Activated T-helper 1 cell treated with anti-CD3 and anti-CD28 coated beads, Interleukin-2, amount 50 U/mL, for 16 hours (primary cell): ENCODE results near the gene RAI14.
"Not testable (repeated sequence)": the region's sequence is repeated elsewhere in the genome, so short reads cannot be mapped to it uniquely, and the experiment has no call there.

Experiments
- DNase-seq, 2 donors: peaks; one replicate each; pipeline ENCODE4 v3.0.0-alpha.2; 2020; ENCODE audit warnings: low read depth in 1 of 2, low spot score in 1 of 2

RAI14 gene

DNA sequence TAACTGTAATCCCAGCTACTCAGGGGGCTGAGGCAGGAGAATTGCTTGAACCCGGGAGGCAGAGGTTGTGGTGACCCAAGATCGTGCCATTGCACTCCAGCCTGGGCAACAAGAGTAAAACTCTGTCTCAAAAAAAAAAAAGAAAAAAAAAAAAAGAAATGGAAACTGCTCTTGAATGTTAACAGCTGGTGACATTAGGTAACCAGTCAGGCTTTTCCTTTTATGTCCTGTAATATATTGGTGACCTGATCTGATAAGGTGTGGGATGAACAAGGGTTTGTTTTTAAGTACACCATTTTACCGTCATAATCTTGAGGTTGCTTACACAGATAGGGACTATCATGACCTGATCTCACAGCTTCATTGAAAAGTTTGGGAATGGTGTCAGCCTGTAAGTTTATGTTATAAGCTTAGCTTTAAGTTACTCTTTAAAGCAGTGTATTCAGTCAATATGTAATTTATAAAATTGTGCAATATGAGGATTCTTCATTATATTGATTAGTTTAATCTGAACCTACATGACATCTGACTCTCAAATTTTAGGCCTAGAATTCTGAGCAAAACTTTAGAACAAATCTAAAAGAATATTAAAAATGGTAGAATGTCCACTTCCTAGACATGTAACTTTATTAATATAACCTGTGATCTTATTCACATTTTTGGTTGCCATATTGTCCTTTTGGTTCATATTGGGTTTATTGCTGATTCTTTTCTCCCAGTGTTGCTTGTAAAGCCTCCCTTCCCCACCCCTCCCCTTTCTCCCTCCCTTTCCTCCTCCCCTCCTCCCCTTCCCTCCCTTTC lies 41.4 kb downstream of the RAI14 start:
- no peak for DNase-seq

DNA sequence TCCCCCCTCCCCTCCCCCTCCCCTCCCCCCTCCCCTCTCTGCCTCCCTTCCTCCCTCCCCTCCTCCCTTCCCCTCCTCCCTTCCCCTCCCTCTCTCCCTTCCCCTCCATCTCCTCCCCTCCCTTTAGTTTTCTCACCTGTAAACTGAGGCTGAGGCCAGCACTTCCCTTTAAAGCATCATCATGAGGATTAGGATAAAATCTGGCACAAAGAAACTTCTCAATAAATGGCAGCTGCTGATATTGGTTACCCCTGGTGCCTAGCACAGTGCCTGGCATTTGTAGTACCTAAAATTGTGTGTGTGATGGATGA lies 41.9 kb downstream of the RAI14 start:
- DNase-seq, result no peak

DNA sequence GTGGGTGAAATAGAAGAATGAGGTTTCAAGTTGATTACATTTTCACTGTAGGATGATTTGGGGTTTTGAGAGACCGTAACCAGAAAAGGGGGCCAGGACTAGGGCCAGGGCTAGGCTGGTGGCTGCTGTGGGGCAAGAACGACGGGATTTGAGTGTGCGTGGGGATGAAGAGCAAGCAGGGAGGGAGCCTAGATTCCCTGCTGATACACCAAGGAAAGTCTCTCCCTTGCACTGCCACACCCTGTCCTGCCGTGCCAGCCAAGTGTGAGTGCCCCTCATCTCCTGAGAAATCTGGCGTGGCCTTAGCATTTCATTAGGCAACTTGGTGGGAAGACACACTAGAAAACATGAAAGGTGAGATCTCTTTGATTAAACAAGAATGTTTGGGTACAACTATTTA lies 42.6 kb downstream of the RAI14 start:
- no peak for DNase-seq

DNA sequence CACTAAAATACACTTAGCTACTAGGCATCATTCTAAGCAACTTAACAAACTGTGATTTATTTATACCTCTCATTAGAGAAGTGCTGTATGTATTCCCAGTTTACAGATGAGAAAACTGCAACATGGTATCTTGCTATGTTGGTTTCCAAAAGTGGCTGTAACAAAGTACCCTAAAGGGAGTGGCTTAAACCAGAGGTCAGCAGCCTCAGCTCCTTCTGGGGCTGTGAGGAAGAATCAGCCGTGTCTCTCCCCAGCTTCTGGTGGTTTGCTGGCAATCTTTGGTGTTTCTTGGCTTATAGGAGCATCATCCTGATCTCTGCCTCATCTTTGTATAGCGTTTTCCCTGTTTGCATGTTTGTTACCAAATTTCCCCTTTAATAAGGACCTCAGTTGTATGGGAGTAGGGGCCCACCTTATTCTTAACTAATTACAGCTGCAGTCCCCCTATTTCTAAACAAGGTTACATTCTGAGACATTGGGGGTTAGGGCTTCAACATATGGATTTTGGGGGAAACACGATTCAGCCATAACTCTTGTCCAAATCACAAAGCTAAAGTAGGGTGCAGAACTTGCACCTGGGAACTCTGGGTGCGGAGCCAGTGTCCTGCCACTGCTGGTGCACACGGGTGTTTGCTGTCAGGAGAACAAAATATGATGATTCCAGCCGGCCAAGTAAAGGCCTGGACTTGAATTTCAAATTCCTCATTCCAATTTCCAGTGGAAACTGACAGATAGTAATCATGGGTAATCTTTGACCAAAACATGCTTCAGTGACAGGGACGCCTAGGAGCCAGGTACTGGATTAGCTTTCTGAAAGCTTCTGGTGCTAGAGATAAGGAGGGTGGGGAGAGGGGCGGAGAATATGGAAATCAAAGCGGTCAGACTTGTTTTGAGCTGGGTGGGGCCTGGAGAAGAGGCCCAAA lies 43.3 kb downstream of the RAI14 start:
- DNase-seq, result no peak

DNA sequence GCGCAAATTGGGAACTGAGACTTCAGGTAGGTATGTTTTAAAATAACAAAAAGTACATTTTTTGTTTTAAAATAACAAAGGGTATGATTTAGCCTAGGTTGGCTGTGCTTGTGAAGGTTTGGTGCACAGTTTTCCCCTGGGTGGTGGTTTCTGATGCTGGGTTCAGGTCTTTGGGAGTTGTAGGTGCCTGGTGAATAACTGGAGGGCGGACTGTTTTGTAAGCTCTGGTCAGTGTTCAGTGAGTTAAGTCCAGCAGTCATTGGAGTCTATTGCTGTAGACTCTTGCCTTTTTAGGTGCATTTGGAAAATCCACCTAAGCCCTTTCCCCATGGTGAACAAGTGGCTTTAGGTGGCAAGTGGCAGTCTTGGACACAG lies 43.9 kb downstream of the RAI14 start:
- DNase-seq, result no peak

DNA sequence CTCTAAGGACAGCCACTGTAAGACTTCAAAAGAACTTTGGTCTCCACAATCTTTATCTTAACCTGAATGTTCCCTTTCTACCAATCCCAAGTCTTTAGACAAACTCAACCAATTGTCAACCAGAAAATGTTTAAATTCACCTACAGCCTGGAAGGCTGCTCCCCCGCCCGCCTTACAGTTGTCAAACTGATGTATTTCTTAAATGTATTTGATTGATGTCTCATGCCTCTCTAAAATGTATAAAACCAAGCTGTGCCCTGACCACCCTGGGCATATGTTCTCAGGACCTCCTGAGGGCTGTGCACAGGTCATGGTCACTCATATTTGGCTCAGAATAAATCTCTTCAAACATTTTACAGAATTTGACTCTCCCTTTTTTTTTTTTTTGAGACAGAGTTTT lies 45.3 kb downstream of the RAI14 start:
- not testable (repeated sequence) for DNase-seq

DNA sequence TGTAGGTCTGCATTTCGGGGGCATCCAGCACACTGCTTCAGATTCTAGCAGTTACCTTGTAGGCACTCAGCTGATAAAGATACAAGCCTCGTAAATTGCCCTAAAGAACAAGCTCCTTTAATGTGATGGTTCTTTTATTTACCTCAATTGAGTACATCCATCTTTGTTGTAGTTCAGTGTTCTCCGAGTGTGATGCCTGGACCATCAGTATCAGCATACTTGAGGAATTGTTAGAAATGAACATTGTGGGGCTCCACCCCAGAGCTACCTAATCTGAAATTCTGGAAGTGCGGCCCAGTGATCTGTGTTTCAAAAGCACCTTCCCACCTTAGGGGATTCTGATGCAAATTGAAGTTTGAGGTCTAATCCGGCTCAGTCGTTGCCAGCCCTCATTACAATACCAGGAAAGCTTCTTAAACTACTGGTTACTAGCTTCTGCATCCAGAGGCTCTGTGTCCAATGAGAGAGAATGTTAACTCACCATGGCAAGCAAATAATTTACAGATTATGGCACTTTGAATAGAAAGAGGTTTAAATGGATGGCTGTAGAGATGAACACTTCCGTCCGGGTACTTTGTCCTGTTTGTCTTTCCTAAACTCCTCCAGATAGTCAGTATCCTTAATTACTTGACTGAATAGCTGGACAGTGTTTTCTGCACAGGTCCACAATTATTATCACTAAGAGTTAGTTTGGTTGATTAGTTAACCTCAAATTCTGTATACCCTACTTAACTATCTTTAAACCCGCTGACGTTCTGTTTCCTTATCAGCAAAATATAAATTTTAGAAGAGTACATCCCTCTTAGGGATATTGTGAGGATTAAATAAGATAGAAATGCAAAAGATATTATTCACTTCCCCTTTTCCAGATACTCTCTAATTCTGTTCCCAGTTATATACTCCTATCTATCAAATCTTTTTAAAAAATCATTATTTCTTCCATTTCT lies 47.9 kb downstream of the RAI14 start:
- DNase-seq, result no peak

DNA sequence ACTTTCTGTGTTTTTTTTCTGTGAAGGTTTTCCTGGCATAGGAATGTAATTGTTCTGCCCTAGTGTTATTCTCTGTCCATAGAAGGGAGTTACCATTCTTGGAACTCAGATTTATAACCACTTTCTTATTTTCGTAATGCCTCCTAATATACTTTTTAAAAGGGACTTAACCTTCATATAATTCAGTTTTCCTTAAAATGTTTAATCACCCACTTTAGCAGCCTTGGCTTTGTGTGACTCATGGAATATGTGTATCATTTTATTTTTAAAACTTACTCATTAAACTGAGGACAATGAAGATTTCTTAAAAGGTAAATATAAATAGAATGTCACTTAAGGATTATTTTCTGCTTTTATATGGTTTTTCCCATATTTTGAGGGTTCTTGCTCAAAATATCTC lies 50.0 kb downstream of the RAI14 start:
- DNase-seq, result no peak

DNA sequence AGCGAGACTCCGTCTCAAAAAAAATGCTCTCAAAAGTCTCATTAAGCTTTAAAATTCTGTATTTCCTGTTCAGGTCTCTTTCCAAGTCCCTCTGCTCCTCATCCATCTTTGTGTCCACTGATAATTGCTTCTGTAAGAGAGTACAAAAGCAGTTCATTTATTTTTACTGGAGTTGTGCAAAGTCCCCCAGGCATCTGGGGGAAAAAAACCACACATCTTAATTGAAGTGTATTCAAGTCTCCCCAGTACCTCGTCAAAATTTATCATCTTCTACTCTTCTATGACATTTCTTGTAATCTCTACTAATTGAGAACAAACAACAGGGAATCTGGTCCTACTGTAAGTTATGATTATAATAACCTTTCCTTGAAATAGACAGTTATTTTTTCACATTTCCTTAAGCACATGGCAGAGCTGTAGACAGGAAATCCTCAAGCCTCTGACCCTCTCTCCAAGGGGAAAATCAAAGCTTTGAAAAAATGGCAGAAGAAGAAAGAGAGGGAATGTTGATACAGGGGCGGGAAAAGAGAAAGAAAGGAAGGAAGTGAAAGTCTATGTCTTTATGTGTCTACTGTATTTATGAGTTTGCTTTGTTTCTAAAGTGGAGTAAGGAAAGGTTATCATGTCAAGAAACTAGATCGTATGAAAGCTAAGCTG lies 51.5 kb downstream of the RAI14 start:
- DNase-seq, result no peak

DNA sequence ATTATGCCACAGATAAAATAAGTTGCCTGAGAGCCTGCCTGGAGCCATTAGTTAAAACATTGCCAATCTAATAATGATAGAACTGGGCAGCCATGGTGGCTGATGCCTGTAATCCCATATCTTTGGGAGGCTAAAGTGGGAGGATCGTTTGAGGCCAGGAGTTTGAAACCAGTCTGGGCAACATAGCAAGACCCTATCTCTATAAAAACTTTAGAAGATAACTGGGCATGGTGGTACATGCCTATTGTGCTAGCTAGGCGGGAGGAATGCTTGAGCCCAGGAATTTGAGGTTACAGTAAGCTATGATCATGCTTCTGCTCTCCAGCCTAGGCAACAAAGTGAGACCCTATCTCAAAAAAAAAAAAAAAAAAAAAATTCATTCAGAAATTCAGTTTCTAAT lies 52.6 kb downstream of the RAI14 start:
- no peak for DNase-seq

DNA sequence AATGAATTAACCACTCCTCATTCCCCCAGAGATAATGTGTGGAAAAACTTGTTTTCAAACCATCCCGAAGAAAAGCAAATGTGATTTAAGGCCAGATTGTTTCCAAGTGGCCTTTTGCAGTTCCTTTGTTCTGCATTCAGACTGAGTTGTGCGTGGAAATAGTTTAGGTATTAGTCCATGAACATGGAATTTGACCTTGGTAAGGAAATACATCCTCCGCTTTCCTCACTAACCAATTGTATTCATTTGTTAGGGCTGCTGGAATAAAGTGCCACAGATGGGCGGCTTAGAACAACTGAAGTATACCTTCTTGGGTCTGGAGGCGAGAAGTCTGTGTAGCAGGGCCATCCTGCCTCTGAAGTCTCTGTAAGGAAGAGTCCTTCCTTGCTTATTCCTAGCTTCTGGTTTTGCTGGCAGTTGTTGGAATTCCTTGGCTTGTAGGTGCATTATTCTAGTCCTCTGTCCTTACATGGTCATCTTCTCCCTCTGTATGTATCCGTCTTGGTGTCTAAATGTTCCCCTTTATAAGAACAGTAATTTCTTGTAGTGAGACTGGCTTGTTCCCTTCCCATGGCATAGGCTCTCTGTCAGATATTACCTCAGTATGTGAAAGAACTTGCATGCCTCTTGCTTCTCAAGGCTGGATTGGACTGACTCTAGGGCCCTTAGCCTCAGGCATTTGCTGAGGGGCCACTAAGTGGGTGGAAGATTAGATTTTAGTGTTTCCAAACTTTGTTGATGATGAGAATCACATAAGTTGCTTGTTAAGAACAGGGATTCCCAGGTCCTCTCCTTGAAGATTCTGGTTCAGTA lies 53.9 kb downstream of the RAI14 start:
- DNase-seq, result no peak

DNA sequence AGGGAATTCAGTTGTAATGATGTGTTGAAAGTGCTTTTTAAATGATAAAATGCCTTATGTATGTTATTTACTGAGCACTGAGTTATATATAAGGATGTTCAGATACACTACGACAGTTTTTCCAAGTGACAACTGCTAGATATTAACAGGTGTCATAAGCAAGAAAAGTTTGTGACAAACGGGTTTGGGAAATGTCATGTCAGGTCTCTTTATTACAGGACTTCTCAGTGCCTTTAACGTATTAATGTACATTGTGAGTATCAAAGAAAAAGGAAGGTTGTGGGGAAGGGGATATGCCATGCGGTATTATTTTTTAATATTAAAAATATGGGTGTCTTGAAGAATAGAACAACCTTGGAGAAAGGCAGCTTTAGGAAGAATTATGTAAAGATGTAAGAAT lies 56.4 kb downstream of the RAI14 start:
- DNase-seq, result no peak

DNA sequence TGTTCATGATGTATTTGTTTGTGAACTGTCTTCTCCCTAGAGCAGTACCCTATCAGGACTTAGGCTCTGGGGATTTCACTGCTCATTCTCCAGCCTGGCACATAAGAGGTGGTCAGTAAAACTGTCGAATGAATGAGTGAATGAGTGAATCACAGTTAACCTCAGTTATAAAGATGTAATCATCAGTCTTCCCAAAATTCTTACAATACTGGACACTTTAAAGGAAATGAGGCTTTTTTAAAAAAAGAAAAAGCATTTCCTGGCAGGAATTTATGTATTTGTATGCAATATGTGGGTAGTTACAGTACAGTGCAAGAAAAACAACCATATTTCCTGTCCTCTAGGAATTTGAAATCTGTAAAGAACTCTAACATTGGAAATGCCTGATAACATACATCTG lies 59.6 kb downstream of the RAI14 start:
- no peak for DNase-seq

DNA sequence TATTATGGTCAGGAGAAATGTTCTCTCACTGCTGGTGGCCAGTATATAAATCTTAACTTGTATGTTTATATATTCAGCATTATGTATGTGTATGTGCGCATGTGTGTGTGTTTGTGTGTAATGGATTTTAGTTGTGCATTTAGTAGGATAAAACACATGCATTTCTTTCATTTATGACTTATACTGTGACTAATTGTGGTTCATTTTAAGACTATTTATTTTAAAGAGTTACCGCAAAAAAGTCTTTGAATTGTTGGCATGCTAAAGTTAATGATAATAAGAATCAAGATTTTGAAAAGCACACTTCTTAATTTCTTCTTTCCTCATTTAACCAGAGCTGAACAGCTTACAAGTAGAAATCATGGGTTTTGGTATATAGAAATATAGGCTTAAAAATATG lies 60.9 kb downstream of the RAI14 start:
- no peak for DNase-seq

DNA sequence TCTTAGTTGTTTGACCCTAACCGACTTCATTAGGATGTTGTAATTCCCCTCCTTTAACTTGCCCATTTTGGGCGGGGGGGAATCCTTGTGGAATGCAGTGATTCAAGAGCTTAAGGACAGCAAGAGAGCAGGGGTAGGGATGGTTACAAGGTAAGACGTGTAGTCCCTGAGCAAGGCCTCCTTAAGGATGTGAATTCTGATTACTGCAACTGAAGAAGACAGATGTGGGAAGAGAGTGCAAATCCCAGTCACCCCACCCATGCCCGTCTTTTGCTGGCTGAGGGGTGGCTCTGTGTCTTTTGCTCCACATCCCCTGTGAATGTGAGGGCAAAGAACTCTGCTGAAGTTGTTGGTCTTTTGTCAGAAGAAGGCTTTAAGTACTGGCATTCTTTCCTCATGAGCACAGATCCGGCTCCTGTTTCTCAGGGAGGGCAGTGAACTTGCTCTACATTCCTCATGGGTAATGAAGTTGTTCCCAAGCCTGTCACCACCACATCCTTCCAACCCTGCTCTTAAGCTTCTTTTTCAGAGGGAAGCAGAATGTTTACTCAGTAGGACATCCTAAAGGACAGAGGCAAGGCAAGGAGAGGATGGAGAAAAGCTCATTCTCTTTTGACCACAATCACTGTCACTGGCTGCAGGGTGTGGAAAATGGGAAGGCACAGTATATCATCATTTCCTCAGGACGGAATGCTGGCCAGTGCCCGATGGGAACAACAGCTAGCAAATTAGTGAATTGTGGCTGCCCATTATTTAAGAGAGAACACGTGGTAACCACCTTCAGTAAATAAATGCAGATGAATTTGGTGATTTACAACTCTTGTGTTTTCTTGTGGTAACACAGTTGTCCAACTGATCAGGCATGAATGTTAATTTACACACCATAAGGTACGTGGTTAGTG lies 61.5 kb downstream of the RAI14 start:
- no peak for DNase-seq

DNA sequence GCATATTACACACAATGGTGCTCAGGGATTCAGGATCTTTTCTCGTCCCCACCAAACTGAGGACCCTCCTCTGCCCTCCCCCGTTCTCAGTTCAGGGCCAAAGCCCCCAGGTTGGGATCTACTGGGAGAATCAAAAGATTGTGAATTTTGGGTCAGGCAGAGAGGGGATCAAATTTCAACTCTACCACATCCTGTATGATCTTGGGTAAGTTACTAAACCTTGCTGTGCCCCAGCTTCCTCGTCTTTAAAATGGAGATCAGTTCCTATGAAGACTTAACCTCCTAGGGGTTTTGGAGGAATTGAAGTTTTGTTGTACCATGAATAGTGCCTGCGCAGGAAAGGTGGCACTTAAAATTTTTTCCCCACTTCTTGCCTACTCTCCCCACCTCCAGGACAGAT lies 62.4 kb downstream of the RAI14 start:
- no peak for DNase-seq

DNA sequence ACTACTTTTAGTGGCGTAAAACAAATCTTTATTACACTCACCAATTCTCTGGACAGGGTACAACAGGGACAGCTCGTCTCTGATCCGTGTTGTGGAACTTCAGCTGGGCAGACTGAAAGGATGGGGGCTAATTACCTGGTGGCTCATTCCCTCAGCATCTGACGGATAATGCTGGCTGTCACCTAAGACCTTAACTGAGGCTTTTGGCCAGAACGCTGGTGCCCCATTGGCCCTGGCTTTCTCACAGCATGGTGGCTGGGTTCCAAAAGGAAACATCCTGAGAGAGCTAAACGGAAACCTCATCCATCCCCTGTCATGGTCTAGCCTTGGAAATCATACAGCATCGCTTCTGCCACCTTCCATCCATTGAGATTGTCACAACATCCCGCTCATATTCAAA lies 62.9 kb downstream of the RAI14 start:
- DNase-seq, result no peak

DNA sequence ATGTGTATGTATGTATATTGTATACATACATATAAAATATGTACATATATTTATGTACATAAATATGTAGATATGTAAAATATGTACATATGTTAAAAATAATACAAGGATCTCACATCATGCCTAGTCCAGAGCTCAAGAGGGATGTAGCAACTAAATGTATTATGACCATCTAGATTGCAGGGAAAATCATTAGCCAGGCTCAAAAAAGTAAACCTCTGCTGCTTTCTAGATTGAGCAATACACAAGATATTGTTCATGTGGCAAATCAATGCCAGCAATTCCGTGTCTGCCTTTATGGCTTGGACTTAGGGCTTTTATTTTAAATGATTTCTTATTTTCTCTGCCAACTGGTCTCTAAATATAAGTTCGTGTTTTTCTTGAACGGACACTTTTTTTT lies 65.2 kb downstream of the RAI14 start:
- DNase-seq, result no peak

DNA sequence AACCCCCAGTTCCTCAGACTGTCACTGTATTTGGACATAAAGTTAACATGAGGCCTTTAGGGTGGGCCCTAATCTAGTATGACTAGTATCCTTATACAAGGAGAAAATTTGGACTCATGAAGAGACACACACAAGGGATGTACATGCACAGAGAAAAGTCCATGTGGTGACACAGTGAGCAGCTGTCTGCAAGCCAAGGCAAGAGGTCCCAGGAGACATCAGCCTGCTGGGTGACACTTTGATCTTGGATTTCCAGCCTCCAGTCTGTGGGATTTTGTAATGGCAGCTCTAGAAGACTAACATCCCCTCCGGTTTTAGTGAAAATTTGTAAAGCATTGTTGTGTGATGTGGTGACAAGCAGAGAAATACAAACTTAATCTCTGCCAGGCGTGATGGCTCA lies 66.1 kb downstream of the RAI14 start:
- no peak for DNase-seq
